T follicular helper cell (primary cell): ENCODE measurements around the gene SPATA6.
"Not testable (repeated sequence)": the region's sequence is repeated elsewhere in the genome, so short reads cannot be mapped to it uniquely, and the experiment has no call there.

Source experiments
- DNase-seq: peaks from one replicate; pipeline ENCODE4 v3.0.0-alpha.2; 2020; ENCODE audit warnings: low read depth

SPATA6 gene

GRCh38 chr1:48344373-48344772 is 127.6 kb downstream of the SPATA6 start:
- no peak for DNase-seq

- no peak for DNase-seq
Measured at GRCh38 chr1:48341221-48341620, 130.8 kb downstream of the SPATA6 start.

- no peak for DNase-seq
Measured at GRCh38 chr1:48338257-48338656, 133.7 kb downstream of the SPATA6 start.

- DNase-seq, result no peak
Measured at GRCh38 chr1:48333316-48333715, 138.7 kb downstream of the SPATA6 start.

GRCh38 chr1:48332115-48332514 is 139.9 kb downstream of the SPATA6 start:
- no peak for DNase-seq

- DNase-seq, result no peak
Measured at GRCh38 chr1:48329905-48330304, 142.1 kb downstream of the SPATA6 start.

GRCh38 chr1:48329486-48329885 is 142.5 kb downstream of the SPATA6 start:
- no peak for DNase-seq

- not testable (repeated sequence) for DNase-seq
Measured at GRCh38 chr1:48311829-48312228, 160.2 kb downstream of the SPATA6 start.

GRCh38 chr1:48309564-48310082 is 162.4 kb downstream of the SPATA6 start:
- DNase-seq, result no peak

- no peak for DNase-seq
Measured at GRCh38 chr1:48302652-48303051, 169.4 kb downstream of the SPATA6 start.

GRCh38 chr1:48294656-48295055 is 177.3 kb downstream of the SPATA6 start:
- no peak for DNase-seq

- not testable (repeated sequence) for DNase-seq
Measured at GRCh38 chr1:48294094-48294493, 177.9 kb downstream of the SPATA6 start.

- DNase-seq, result no peak
Measured at GRCh38 chr1:48292706-48293105, 179.3 kb downstream of the SPATA6 start.

- no peak for DNase-seq
Measured at GRCh38 chr1:48291421-48291820, 180.6 kb downstream of the SPATA6 start.

GRCh38 chr1:48285525-48285924 is 186.5 kb downstream of the SPATA6 start:
- DNase-seq, result no peak

GRCh38 chr1:48284696-48285420 is 187.1 kb downstream of the SPATA6 start:
- DNase-seq, result not testable (repeated sequence)

GRCh38 chr1:48282329-48282728 is 189.7 kb downstream of the SPATA6 start:
- DNase-seq, result not testable (repeated sequence)

- DNase-seq, result not testable (repeated sequence)
Measured at GRCh38 chr1:48277437-48277836, 194.6 kb downstream of the SPATA6 start.

- DNase-seq, result no peak
Measured at GRCh38 chr1:48266576-48266975, 205.4 kb downstream of the SPATA6 start.

- DNase-seq, result no peak
Measured at GRCh38 chr1:48263041-48263440, 209.0 kb downstream of the SPATA6 start.

GRCh38 chr1:48261881-48262400 is 210.1 kb downstream of the SPATA6 start:
- no peak for DNase-seq

GRCh38 chr1:48258106-48258505 is 213.9 kb downstream of the SPATA6 start:
- DNase-seq, result no peak

- DNase-seq, result no peak
Measured at GRCh38 chr1:48254254-48254653, 217.8 kb downstream of the SPATA6 start.

GRCh38 chr1:48251821-48252220 is 220.2 kb downstream of the SPATA6 start:
- DNase-seq, result no peak
